ENCODE results near the gene PAPLN.
A peak's percentile ranks its signal among the peaks of the same experiment; 100 is the strongest.

The PAPLN gene

GRCh38 chr14:73231981-73232851, 5.1 kb upstream of the PAPLN start:
- no peak for DNase-seq

GRCh38 chr14:73232984-73233383, 4.3 kb upstream of the PAPLN start:
- no peak for DNase-seq

GRCh38 chr14:73233564-73233963, 3.7 kb upstream of the PAPLN start:
- DNase-seq, result no peak

GRCh38 chr14:73234029-73234428, 3.3 kb upstream of the PAPLN start:
- no peak for DNase-seq

GRCh38 chr14:73234586-73235394, 2.5 kb upstream of the PAPLN start:
- DNase-seq, result no peak

- DNase-seq, result no peak
Observed at GRCh38 chr14:73235531-73236155, 1.7 kb upstream of the PAPLN start.

- no peak for DNase-seq
Observed at GRCh38 chr14:73236157-73236556, 1.1 kb upstream of the PAPLN start.

GRCh38 chr14:73236752-73237218, 521 bp upstream of the PAPLN start:
- DNase-seq, result no peak

- DNase-seq, result no peak
Observed at GRCh38 chr14:73237786-73238423, 599 bp downstream of the PAPLN start.

- no peak for DNase-seq
Observed at GRCh38 chr14:73238424-73238852, 1.1 kb downstream of the PAPLN start.

GRCh38 chr14:73238941-73239340, 1.6 kb downstream of the PAPLN start:
- DNase-seq, result no peak

- no peak for DNase-seq
Observed at GRCh38 chr14:73239393-73240241, 2.3 kb downstream of the PAPLN start.

- DNase-seq, result no peak
Observed at GRCh38 chr14:73240816-73241480, 3.6 kb downstream of the PAPLN start.

- no peak for DNase-seq
Observed at GRCh38 chr14:73241481-73242165, 4.3 kb downstream of the PAPLN start.

- no peak for DNase-seq
Observed at GRCh38 chr14:73242357-73242901, 5.1 kb downstream of the PAPLN start.

- DNase-seq, result no peak
Observed at GRCh38 chr14:73243341-73243740, 6.0 kb downstream of the PAPLN start.

GRCh38 chr14:73243748-73244147, 6.4 kb downstream of the PAPLN start:
- DNase-seq, result no peak

- DNase-seq, result no peak
Observed at GRCh38 chr14:73244541-73245290, 7.4 kb downstream of the PAPLN start.

GRCh38 chr14:73245480-73246325, 8.4 kb downstream of the PAPLN start:
- peak; percentile 16 to 18 for DNase-seq

Measured in activated CD4-positive, alpha-beta T cell treated with anti-CD3 and anti-CD28 coated beads, Interleukin-2, amount 50 U/mL, for 4 hours (primary cell).